Activated T-cell treated with anti-CD3 and anti-CD28 coated beads for 48 hours (primary cell): ENCODE data around the gene DOCK11.
"Not testable (repeated sequence)": the region's sequence is repeated elsewhere in the genome, so short reads cannot be mapped to it uniquely, and the experiment has no call there.

Source experiments
- DNase-seq: peaks from one replicate; pipeline ENCODE4 v3.0.0-alpha.2; 2020; ENCODE audit warnings: low read depth

DOCK11 gene

DNA sequence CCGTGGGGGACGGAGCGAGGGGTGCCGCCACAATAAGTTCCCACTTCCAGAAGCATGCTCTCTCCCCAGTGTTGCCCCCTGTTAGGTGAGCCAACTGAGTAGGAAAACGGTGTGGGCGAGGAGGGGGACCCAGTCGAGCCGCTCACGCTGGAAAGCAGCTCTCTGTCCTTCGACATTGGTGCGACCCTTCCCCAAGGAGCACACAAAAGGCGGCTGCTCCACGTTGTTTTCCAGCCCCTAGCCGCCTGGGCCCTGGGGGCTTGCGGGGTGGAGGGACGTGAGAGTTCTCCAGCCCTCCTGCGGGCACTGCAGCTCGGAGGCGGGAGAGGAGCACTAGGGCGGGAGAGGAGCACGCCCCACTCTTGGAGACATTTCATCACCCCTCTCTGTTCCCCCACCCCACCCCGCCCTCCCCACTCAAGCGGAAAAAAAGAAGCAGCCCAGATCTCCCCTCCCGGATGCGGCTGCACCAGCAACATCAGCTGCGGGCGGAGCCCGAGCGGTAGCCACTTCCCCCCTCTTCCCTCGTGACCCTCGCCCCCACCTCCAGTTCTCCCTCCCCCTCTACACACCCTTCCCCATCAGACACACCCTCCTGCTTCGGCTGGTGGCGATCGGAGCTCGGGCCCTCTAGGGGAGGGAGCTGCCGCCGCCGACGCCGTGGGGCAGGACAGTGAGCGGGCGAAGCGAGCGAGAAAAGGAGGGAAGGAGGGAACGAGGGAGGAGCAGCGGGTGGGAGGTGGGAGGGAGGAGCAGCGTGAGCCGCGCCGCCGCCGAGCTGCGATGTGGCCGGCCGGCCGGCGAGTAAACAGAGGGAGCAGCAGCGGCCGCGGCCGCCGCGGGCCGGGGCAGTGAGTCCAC is at the start of gene DOCK11:
TSS of gene DOCK11 (plus strand) at position 755 of the 861 bp plus-strand sequence. CDS start 157 bp downstream, outside the sequence.
- DNase-seq, result peak; percentile 72

DNA sequence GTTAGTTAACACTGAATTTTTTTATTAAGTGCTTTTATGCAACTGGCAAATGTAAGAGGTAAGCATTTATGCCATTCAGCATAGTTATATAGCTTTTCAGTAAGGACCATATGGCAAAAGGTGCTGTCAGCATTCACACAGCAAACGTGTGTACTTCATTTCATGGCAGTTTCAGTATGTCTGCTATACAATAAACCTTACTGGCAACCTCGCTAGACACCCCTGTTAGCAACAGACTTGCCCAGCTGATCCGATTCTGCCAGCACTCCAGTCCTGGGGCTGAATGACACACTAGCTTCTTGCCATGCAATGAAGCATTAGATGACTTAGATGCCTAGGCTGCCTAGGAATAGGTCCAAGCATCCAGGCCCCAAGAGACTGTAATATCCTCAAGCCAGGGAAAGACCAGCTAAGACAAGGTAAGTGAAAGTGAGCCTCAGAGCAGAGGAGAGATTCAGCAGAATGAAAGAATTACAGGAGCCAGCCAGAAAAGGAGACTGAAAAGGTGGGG is 47.3 kb upstream of the DOCK11 start:
- DNase-seq, result no peak

DNA sequence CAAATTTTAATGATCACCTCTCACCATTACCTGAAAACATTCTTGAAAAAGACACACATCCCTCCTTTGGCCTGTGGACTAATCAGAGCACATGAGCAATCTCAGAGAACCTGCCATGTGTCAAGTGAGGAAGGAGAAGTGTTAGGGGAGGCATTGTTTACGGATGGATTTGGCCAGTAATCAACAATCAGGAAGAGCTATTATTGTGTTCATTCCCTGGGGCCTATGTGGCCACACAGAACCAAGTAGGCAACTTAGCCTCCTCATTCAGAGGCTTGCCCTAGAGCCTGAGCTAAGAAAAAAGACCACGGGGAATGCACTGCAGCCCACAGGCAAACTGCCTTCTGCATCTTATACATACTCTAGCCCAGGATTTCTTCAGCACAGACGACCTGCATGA is 40.6 kb upstream of the DOCK11 start:
- no peak for DNase-seq

DNA sequence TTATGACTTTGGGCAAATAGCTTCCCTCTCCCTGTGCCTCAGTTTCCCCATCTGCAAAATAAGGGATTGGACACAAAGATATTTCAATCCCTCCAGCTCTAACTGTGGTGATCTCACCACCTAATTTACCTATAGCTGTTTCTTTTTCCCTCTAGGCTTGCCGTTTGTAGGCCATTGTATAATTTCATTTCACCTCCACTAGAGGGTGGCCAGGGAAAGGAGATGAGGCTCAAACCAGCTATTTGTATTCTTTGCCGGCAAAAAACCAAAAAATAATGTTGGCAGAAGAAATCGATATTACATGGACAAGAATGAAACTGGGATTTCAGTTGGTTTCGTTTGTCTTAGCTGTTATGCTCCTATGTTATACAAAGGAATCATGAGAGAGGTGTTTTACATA is 36.1 kb upstream of the DOCK11 start:
- DNase-seq, result no peak

DNA sequence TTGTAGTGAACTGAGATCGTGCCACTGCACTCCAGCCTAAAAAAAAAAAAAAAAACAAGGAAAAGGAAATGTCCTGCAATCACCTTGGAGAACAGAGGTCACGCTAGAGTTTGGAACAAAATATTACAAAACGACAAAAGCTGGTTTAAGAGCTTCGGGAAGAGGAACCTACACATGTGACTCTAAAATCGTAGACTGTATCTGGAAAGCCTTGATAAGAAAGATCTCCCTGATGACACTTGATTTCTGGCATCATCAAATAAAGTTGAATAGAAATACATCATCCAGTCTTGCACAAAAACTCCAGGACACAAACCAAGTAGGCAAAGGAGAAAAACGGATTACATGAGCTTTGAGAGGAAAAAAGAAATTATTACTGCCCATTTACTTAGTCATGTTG is 31.1 kb upstream of the DOCK11 start:
- DNase-seq, result no peak

DNA sequence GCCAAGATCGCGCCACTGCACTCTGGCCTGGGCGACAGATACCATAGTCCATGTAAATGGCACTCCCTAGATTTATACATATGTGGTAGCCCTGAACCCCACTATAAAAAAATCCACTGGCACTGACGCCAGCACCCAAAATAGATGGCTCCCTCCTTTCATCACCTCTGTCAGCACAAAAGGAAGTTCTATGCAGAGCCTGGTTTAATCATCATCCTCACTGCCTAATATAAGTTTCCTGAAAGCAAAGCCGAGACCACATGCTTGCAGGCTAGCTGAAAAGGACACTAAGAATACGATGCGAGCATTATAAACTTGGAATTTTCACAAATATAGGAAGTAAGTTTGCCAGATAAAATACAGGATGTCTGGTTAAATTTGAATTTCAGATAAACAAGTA is 27.5 kb upstream of the DOCK11 start:
- no peak for DNase-seq

DNA sequence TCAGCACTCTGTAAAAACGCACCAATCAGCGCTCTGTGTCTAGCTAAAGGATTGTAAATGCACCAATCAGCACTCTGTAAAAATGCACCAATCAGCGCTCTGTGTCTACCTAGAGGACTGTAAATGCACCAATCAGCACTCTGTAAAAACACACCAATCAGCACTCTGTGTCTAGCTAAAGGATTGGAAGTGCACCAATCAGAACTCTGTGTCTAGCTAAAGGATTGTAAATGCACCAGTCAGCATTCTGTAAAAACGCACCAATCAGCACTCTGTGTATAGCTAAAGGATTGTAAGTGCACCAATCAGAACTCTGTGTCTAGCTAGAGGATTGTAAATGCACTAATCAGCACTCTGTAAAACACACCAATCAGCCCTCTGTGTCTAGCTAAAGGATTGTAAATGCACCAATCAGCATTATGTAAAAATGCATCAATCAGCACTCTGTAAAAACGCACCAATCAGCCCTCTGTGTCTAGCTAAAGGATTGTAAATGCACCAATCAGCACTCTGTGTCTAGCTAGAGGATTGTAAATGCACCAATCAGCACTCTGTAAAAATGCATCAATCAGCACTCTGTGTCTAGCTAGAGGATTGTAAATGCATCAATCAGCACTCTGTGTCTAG is 24.8 kb upstream of the DOCK11 start:
- DNase-seq, result not testable (repeated sequence)

DNA sequence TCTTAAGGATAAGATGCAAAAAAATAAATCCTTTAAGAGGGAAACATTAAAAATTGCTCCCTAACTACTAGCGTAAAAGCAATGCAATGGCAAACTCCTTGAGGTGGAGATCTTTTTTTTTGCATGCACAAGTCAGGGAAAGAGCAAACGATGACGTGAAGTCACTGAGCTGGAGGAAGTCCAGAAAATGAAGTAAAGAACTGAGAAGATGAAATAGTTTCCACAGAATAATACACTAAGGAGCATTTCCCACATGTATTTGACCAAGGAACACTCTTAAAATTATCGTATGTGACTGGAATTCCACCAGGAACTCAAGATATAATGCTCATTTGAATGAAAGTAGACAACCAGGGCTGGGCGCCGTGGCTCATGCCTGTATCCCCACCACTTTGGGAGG is 21.0 kb upstream of the DOCK11 start:
- DNase-seq, result no peak

DNA sequence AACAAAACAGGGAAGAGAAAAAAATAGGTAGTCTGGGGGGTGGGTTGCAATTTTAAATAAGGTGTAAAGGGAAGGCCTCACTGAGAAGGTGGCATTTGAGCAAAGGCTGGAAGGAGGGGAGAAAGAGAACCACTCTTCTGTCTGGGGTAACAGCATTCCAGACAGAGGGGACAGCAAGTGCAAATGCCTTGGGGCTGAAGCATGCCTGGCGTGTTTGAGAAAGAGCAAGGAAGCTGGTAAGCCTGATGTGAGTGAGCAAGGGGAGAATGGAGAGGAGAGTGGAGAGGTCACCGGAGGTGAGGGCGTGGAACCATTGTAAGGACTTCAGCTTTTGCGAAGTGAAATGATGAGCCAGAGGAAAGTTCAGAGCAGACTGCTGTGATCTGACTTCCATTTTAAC is 19.7 kb upstream of the DOCK11 start:
- DNase-seq, result no peak

DNA sequence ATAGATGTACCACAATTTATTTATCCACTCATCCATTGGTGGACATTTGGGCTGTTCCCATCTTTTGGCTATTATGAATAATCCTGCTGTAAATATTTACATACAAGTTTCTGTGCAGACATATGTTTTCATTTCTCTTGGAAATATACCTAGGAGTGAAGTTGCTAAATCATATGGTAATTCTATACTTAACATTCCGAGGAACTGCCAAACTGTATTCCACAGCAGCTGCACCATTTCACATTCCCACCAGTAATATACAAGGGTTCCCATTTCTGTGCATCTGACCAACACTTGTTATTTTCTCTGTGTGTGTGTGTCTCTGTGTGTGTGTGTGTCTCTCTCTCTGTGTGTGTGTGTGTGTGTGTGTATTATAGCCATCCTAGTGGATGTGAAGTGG is 15.4 kb upstream of the DOCK11 start:
- DNase-seq, result no peak

DNA sequence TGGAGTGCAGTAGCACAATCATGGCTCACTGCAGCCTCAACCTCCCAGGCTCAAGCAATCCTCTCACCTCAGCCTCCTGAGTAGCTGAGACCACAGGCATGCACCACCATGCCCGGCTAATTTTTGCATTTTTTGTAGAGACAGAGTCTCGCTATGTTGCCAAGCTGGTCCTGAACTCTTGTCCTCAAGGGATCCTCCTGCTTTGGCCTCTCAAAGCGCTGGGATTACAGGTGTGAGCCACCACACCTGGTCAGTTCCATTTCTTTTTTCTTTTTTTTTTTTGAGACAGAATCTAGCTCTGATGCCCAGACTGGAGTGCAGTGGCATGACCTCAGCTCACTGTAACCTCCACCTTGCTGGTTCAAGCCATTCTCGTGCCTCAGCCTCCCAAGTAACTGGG is 13.2 kb upstream of the DOCK11 start:
- DNase-seq, result not testable (repeated sequence)

DNA sequence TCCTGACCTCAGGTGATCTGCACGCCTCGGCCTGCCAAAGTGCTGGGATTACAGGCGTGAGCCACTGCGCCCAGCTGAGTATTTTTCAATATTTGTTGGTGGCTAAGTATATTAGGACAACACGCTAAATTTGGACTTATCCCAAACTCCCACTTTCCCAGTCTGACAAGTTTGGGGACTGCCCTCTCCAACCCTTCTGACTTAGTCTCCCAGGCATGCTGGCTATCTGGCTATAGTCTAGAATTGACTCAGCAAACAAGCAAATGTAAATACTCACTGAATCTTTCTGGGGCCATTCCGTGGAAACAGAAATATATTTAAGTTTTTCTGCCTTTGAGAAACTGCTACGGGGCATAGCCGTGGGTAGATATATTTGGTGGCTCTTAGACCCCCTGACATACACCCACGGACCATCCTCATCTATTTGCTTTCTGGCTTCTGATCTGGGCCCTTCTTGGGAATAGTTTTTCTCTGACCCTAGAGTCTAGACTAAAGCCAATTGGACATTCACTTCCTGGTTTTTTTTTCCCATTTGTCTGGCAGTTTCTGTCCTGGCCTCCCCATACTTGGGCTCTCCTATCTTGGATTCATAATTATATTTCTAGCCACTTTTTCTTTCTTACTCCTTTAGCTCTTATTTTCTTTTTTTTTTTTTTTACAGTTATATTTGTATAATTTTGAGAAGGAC is 11.3 kb upstream of the DOCK11 start:
- DNase-seq, result no peak

DNA sequence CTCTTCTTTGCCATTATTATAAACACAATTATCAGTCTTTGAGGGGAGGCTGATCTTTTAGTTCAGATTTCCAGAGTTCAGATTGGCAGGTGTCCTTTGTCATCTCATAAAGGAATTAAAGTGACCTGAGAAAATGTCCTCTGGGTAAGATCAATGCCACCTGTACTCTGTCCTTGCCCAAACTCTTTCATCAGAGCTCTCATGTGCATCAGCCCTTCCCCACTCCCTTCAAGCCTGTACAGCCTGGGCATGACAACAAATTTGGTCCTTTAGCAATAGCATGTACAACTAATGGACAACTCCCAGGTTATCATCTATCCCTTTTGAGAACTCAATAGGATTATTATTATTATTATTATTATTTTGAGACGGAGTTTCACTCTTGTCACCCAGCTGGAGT is 8.9 kb upstream of the DOCK11 start:
- not testable (repeated sequence) for DNase-seq

DNA sequence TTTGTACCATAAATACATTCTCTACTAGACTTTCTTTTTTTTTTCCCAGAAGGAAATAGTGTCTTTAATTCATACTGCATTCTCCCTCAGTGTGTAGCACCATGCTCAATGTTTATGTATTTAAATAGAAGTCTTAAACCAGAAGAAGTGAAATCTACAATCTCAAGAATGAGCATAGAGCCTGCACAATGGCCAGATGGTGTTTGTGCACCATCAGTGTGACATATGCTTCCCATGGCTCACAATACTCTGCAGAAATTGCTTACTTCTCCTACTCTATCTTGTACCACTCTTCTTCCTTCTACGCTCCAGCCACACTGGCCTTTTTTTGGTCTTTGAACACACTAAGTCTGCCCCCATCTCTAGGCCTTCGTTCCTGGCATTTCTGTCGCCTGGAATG is 2.6 kb upstream of the DOCK11 start:
- DNase-seq, result no peak

DNA sequence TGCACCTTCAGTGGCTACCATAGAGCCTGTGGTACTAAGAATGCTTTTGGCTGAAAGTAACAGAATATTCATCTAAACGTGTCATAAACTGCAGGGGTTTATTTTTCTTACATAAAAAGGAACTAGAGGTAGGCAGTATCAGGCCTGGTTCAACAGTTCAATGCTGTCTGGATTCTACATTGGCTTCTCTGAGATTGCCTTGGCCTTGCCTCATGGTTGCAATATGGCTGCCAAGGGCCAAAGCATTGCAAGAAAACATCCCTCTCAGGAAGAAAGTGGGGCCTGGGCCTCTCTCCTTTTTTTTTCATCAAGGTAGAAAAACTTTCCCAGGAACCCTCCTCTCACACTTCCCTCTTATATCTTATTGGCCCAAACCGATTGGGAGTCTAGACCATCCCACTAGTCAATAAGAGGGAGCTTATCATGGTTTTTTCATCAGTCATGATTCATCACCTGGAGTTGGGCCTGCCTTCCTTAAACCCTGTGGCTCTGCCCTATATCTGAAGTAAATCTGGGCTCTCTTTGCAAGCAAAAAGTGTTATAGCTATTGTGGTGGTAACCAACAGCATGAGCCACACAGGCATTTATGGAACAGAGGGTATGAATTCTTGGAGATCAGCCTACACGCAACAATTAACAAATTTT is 1.8 kb upstream of the DOCK11 start:
- no peak for DNase-seq

DNA sequence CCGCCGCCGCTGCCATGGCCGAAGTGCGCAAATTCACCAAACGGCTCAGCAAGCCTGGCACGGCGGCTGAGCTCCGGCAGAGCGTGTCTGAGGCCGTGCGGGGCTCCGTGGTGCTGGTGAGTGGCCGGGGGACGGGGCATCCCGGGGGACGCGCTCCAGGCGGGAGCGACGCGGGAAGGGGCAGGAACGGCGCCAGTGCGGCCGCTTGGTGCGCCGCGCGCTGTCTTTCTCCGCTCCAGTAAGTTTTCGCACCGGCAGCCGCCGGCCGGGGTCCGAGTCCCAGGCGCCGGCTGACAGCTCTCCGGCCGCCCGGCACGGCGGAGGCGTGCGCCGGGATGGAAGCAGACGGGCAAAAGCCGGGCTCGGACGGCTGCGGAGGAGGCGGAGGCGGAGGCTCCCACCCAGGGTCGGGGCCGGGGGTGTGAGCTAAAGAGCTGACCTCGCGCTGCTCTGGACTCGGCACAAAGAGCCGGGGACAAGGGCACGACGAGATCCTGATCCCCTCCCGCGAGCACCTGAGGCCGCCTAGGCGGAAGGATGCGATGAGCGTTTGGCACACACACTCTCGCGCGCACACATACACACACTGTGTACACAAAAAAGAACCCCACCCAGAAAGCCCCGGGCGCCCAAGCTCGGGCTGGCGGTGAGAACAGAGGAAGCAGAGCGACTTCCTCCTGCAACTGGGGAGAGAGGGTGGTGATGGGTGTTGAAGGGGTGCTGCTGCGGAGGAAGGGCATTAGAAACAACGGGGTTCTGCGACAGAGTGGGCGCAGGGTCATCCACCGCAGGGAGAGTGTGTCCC is 545 bp downstream of the DOCK11 start:
- peak; percentile 61 for DNase-seq

DNA sequence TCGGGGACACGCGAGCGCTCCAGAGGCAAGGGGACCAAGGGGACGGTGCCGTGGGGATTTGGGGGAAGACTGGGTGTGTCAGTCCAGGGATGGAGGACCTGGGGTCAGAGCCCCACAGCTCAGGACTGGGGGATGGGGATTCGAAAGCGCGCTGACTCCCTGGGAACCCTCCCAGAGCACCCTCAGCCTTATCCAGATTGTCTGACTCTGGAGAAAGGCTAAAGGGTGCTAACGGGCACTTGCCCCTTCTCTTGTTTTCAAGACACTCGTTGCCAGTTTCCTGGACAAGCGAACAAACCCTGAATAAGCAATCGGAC is 1.1 kb downstream of the DOCK11 start:
- no peak for DNase-seq

DNA sequence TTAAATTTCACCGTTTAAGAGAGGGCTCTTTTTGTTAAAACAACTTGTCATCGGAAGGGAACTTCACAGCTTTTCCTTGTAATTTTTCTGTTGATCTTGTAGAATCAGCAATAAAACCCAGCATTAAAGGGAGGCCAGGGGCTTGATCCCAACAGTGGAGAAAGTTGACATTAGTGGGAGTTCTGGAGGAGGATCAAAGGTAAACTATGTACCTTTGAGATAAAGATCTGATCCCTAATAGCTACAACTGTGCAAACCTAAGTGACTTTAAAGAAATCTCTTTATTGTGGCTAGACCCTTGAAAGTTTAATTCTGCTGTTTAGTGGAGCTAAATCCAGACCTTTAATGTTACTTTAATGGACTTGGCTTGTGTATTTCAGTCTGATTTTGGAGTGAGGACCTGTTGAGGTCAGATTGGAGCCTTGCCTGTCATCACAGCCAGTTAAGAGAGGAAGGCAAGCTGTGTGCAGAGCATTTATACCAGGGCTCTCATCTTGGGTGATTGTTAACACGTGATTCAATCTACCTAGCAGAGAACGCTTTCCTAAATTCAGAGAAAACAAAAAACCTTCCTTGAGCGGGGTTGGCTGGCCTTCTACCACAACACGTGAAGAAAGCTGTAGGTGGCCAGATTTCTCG is 1.7 kb downstream of the DOCK11 start:
- DNase-seq, result no peak

DNA sequence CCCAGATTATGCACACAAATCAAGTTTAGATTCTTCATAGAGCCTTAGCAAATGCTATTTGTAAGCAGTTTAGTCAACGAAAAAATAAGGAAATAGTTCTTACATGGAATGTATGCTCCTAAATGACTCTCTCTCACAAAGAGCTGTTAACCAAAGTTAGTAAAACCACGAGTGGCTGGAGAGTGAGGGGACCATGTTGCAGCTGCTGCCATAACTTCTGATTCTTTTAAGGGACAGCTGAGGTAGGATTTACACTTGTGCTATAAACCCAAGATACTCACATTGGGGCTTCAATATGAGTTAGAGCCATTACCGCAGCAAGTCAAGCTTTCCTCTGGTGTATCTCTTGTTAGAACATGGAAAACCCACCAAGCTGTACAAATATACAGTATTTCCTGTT is 2.7 kb downstream of the DOCK11 start:
- no peak for DNase-seq

DNA sequence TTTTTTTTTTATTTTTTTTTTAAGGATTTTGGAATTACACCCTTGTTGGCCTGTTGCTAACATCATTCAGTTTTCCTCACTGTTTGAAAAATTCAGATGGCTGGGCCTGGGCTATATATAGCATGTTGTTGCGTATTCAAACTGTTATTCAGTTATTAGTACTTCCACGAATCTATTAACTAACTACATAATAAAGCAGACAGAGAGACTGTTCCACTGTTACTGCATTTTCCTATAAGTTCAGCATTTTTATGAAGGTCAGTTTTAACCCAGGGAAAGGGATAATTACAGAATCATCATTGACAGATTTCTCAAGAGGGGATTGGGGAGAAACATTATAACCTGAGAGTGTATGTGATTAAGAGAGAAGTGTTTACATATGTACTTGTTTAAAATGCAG is 3.1 kb downstream of the DOCK11 start:
- no peak for DNase-seq

DNA sequence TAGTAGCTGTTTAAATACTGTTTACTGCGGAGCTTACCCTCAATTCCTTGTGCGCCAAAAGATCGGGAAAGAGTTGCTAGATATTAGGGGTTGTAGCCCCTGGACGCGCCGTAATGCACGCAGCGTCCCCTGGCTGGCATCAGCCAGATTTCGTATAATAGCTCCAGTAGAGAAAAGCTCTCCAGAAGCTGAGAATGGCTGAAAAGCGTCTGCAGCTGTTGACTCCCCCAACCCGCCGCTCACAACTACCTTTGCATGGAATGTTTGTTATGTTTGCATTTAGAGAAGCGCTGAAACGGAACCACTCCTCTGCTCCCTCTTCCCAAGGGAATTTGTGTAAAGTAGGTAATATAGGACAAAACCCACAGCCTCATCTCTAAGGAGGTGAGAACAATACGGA is 3.7 kb downstream of the DOCK11 start:
- no peak for DNase-seq
